ENCODE data around the gene PROC. TPM values are rescaled to one million over a fixed set of nuclear protein-coding genes. Genes with fewer than 3 reads are reported as not detected.
A peak's percentile ranks its signal among the peaks of the same experiment; 100 is the strongest.

PROC gene
- total and polyA plus RNA-seq, 2 of the 4 experiments (the other 2 are of a cell fraction), result 0.07 TPM; not detected in 1

DNA sequence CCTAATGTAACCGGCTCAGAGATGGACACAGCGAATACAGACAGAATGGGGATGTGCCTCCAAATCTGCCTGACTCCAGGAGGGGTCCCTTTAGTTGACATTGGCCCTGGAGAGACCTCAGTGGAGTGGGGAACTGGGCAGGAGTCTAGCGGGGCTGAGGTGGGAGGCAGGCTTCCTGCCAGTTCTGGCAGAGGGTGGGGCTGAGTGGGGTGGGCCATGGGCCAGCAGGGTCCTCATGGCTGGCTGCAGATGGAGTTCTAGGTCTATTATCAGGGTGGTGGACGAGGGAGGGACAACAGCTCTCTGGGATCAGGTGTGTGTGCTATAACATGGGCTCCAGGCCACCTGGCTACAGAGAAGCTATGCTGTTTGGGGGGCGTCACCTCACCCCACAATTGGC, 21.1 kb downstream of the PROC start:
- POLR2A ChIA-PET (ENCODE audit: unreplicated experiment), result no interaction called here
- in situ Hi-C loops (cut with MboI; ENCODE audit: low sequenced_read_pairs), result no loop called here
- Histone ChIP-seq H3K9me3 (ENCODE audit: control insufficient read depth, insufficient read depth, low read length) (peaks cover 8% of the 10 kb centered on the region), H4K91ac (ENCODE audit: insufficient read depth, low read depth, low read length) (no peak overlapping the region), H3K4me1 (ENCODE audit: control insufficient read depth, insufficient read depth, low read length) (no peaks in the 10 kb centered on the region), H3K79me1 (ENCODE audit: low read depth in 1 of 2, low read length in 2 of 2) (no peaks in the 10 kb centered on the region), H3K9me1 (ENCODE audit: insufficient read depth, low read length) (no peaks in the 10 kb centered on the region), H4K5ac (ENCODE audit: low read depth, low read length) (no peak overlapping the region), H2AFZ (replicated peaks; ENCODE audit: low read length, poor library complexity) (peak overlapping the region; percentile 58), H4K20me1 (ENCODE audit: insufficient read depth, low read length) (no peaks in the 10 kb centered on the region), H3K27me3 (ENCODE audit: control insufficient read depth, insufficient read depth, low read length) (no peaks in the 10 kb centered on the region; the same call in 1 of the 2 replicates), H2BK20ac (ENCODE audit: low read depth, low read length) (no peak overlapping the region), H3K14ac (replicated peaks; ENCODE audit: low read depth, low read length) (no peak overlapping the region), H2BK120ac (ENCODE audit: low read depth, low read length) (no peak overlapping the region), H3K4ac (ENCODE audit: low read depth, low read length) (no peak overlapping the region), H2AK9ac (replicated peaks; ENCODE audit: low read depth, low read length, poor library complexity) (no peak overlapping the region), H2AK5ac (ENCODE audit: low read depth, low read length) (no peak overlapping the region), H4K8ac (ENCODE audit: low read depth in 2 of 2, low read length in 2 of 2) (no peak overlapping the region), H2BK15ac (ENCODE audit: low read depth, low read length) (no peak overlapping the region), H3K18ac (ENCODE audit: low read depth, low read length) (no peak overlapping the region), H3K9ac (ENCODE audit: low read depth, low read length) (no peak overlapping the region), H3K23ac (ENCODE audit: low read depth, low read length) (no peak overlapping the region), H3K27ac (ENCODE audit: insufficient read depth, low read length) (no peak overlapping the region), H3K56ac (ENCODE audit: extremely low read depth, insufficient read depth, low read length) (no peak overlapping the region), H3K4me3 (ENCODE audit: insufficient read depth, low read depth, low read length) (no peak overlapping the region), H3K36me3 (ENCODE audit: control insufficient read depth, insufficient read depth, low read length) (no peaks in the 10 kb centered on the region), H3K4me2 (ENCODE audit: low read depth, low read length) (no peak overlapping the region), H2BK5ac (ENCODE audit: low read depth, low read length, poor library complexity, severe bottlenecking) (no peak overlapping the region)
- intact Hi-C loops (cut with micrococcal nuclease), result no loop called here
- TF ChIP-seq RFX5 (IDR thresholded peaks at IDR 0.05; ENCODE audit: low read depth, low read length) (no peak), CTCF (conservative IDR thresholded peaks at IDR 0.05; ENCODE audit: low read depth, low read length) (no peak), ELK1 (IDR thresholded peaks at IDR 0.05; ENCODE audit: borderline replicate concordance, low read depth, low read length) (no peak), POLR2A (IDR thresholded peaks at IDR 0.05; ENCODE audit: low read depth, low read length) (no peak), RAD21 (IDR thresholded peaks at IDR 0.05; ENCODE audit: low read length) (no peak), CHD1 (IDR thresholded peaks at IDR 0.05; ENCODE audit: low read depth, low read length) (no peak), FOS (IDR thresholded peaks at IDR 0.05; ENCODE audit: low read depth, low read length) (no peak), BHLHE40 (IDR thresholded peaks at IDR 0.05; ENCODE audit: low read depth, low read length) (no peak), MAFK (IDR thresholded peaks at IDR 0.05; ENCODE audit: low read depth, low read length) (no peak), CEBPB (IDR thresholded peaks at IDR 0.05; ENCODE audit: low read depth, low read length) (no peak), NFE2L2 (IDR thresholded peaks at IDR 0.05; ENCODE audit: low read depth, low read length) (no peak), MXI1 (IDR thresholded peaks at IDR 0.05; ENCODE audit: borderline replicate concordance, low read depth, low read length) (no peak), MAZ (IDR thresholded peaks at IDR 0.05; ENCODE audit: borderline replicate concordance, low read depth, low read length) (no peak), RCOR1 (IDR thresholded peaks at IDR 0.05; ENCODE audit: insufficient replicate concordance, low read length) (no peak), SMC3 (IDR thresholded peaks at IDR 0.05; ENCODE audit: low read depth, low read length) (no peak)
- TF ChIP-seq, protein P1, sequence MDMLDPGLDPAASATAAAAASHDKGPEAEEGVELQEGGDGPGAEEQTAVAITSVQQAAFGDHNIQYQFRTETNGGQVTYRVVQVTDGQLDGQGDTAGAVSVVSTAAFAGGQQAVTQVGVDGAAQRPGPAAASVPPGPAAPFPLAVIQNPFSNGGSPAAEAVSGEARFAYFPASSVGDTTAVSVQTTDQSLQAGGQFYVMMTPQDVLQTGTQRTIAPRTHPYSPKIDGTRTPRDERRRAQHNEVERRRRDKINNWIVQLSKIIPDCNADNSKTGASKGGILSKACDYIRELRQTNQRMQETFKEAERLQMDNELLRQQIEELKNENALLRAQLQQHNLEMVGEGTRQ (IDR thresholded peaks at IDR 0.05; ENCODE audit: low read depth, low read length), result no peak
- DNase-seq, result no peak
- no TSS peak for BruUV-seq (replicated peaks)
- dilution Hi-C loops (cut with HindIII; ENCODE audit: low sequenced_read_pairs, unreplicated experiment), result no loop called here
- WGBS, 2 experiments (ENCODE audit: extremely low coverage in 2 of 2, insufficient read length in 1 of 2), result 60% methylated on average over 1 of the region's 5 CpGs; no CpG with 5 or more reads in 1 of the 2 experiments
- no peak for ATAC-seq (ENCODE audit: low read depth)
- CTCF ChIA-PET, result no interaction called here

All from IMR-90 (cell line).